ENCODE data around the gene ASS1. TPM values are rescaled to one million over a fixed set of nuclear protein-coding genes. Genes with fewer than 3 reads are reported as not detected.

Gene ASS1
- total RNA-seq, 1 experiment from 2014 or later = 83.0 TPM

DNA sequence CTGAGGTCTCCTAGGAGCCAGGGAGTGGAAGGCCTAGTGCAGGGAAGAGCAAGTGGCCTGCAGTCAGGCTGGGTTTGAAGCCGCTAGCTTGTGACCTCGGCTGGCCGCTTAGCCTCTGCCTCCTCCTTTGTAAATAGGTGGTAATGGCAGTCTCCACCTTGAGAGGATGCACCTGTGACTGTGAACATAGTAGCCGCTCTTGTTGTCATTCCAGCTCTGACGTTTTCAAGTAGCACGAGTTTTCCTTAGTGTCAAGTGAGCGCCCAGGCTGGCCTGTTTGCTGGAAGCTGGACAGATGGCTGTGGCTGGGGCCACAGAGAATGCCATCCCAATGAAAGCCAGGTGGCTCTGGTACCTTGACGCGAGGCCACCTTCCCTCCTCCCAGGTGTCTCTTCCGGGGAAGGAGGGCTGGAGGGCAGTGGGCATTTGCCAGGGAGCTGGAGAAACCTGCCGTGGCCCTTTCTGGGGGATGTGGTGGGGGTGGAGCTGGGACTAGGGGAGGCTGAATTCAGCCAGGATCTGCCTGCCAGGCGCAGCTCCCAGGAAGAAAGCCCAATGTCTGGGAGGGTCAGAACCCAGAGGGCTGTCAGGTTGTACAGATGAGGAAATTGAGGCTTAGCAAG, 2.5 kb downstream of the ASS1 start:
- intact Hi-C loops (cut with micrococcal nuclease) = no loop called here
- H3K9ac ChIP-seq (ENCODE audit: low read length) = no peak overlapping the region
- no peaks in the 10 kb centered on the region for H3F3A ChIP-seq (ENCODE audit: low read length, unreplicated experiment)
- ChIA-PET POLR2A (ENCODE audit: unreplicated experiment) (no interaction called here), CTCF (no interaction called here)
- H3K79me2 ChIP-seq (ENCODE audit: low read length) = no peaks in the 10 kb centered on the region
- TF ChIP-seq, protein P1, sequence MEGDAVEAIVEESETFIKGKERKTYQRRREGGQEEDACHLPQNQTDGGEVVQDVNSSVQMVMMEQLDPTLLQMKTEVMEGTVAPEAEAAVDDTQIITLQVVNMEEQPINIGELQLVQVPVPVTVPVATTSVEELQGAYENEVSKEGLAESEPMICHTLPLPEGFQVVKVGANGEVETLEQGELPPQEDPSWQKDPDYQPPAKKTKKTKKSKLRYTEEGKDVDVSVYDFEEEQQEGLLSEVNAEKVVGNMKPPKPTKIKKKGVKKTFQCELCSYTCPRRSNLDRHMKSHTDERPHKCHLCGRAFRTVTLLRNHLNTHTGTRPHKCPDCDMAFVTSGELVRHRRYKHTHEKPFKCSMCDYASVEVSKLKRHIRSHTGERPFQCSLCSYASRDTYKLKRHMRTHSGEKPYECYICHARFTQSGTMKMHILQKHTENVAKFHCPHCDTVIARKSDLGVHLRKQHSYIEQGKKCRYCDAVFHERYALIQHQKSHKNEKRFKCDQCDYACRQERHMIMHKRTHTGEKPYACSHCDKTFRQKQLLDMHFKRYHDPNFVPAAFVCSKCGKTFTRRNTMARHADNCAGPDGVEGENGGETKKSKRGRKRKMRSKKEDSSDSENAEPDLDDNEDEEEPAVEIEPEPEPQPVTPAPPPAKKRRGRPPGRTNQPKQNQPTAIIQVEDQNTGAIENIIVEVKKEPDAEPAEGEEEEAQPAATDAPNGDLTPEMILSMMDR (conservative IDR thresholded peaks at IDR 0.05; ENCODE audit: low read depth, low read length) = no peak
- TF ChIP-seq EZH2 (IDR thresholded peaks at IDR 0.05; ENCODE audit: low read length, unreplicated experiment) = no peak
- TF ChIP-seq EZH2phosphoT487 (IDR thresholded peaks at IDR 0.05; ENCODE audit: borderline replicate concordance, low read length) = no peak
- H3K27me3 ChIP-seq (ENCODE audit: low read length) = no peaks in the 10 kb centered on the region
- BruUV-seq (replicated peaks) = no TSS peak
- H3K36me3 ChIP-seq (ENCODE audit: low read depth, low read length) = no peaks in the 10 kb centered on the region
- no peaks in the 10 kb centered on the region for H4K20me1 ChIP-seq (ENCODE audit: low read length)
- H3K27ac ChIP-seq (ENCODE audit: low read length) = no peak overlapping the region
- no peaks in the 10 kb centered on the region for H3K9me3 ChIP-seq (ENCODE audit: low read length)
- peaks cover 29% of the 10 kb centered on the region for H3K4me1 ChIP-seq (ENCODE audit: insufficient read depth, low read length)
- H3K9me2 ChIP-seq (replicated peaks; ENCODE audit: low read length) = no peaks in the 10 kb centered on the region
- no peak for DNase-seq
- no peak for ATAC-seq
- no peak overlapping the region for H3K4me3 ChIP-seq (ENCODE audit: low read length)
- no peak overlapping the region for H2AFZ ChIP-seq (ENCODE audit: low read length)
- no peak overlapping the region for H3K4me2 ChIP-seq (ENCODE audit: low read length)

DNA sequence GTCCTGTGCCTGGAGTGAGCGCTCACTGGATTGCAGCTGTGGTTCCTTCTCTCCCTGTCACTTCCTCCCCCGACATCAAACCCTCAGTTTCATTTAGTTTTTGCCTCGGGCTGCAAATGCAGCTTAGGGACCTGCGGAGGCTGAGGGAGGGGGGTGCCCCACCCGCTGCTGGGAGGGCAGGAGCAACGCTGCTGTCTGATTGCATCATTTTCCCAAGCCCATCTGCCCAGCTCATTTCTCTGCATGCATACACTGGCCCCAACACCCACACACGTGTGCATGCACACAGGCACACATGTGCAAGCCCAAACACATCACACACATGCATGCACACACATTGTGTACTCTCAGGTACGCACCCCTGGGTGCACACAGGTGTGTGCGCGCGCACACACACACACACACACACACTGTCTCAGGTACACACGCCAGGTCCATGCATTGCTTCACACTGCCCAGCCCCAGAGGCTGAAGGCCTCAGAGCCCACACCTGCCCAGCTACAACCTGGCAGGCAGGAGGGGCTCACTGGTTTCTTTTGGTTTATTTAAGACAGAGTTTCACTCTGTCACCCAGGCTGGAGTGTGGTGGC, 3.4 kb downstream of the ASS1 start:
- Histone ChIP-seq H3K9me3 (ENCODE audit: low read length) (no peaks in the 10 kb centered on the region), H3K27me3 (ENCODE audit: low read length) (no peaks in the 10 kb centered on the region), H3K9ac (ENCODE audit: low read length) (no peak overlapping the region), H3K27ac (ENCODE audit: low read length) (no peak overlapping the region), H3K4me1 (ENCODE audit: insufficient read depth, low read length) (peaks cover 29% of the 10 kb centered on the region), H3F3A (ENCODE audit: low read length, unreplicated experiment) (no peaks in the 10 kb centered on the region), H3K79me2 (ENCODE audit: low read length) (no peaks in the 10 kb centered on the region), H4K20me1 (ENCODE audit: low read length) (no peaks in the 10 kb centered on the region), H3K9me2 (replicated peaks; ENCODE audit: low read length) (no peaks in the 10 kb centered on the region), H2AFZ (ENCODE audit: low read length) (no peak overlapping the region), H3K36me3 (ENCODE audit: low read depth, low read length) (no peaks in the 10 kb centered on the region), H3K4me3 (ENCODE audit: low read length) (no peak overlapping the region), H3K4me2 (ENCODE audit: low read length) (no peak overlapping the region)
- DNase-seq (no peak), ATAC-seq (no peak)
- intact Hi-C loops (cut with micrococcal nuclease) = no loop called here
- no peak for TF ChIP-seq EZH2phosphoT487 (IDR thresholded peaks at IDR 0.05; ENCODE audit: borderline replicate concordance, low read length)
- TF ChIP-seq, protein P1 (conservative IDR thresholded peaks at IDR 0.05; ENCODE audit: low read depth, low read length) = no peak
- TF ChIP-seq EZH2 (IDR thresholded peaks at IDR 0.05; ENCODE audit: low read length, unreplicated experiment) = no peak
- ChIA-PET POLR2A (ENCODE audit: unreplicated experiment) (no interaction called here), CTCF (no interaction called here)
- no TSS peak for BruUV-seq (replicated peaks)
